ENCODE data around the gene COL4A1.

Gene COL4A1

GRCh38 chr13:110216398-110217041 is 90.4 kb downstream of the COL4A1 start:
- no peak for DNase-seq (ENCODE audit: low read depth)

DNA sequence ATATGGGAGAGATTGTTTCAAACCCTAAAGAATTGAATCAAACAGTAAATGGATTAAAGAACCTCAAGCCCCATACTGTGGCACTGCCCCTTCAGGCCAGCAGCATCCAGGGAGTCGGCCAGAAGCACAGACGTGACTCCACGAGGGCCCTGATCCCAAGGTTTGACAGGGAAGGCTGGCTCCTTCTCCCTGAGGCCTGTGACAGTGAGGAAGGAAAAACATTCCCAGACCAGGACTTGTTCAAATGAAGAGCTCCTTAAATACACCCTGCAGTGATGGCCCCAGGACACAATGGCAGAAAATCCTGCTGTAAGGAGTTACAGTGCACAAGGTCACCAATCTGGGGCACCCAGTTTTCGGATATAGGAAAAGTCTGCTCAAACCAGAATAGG is 91.0 kb downstream of the COL4A1 start:
- DNase-seq (ENCODE audit: low read depth) = no peak

GRCh38 chr13:110215606-110216005 is 91.4 kb downstream of the COL4A1 start:
- DNase-seq (ENCODE audit: low read depth) = no peak

DNA sequence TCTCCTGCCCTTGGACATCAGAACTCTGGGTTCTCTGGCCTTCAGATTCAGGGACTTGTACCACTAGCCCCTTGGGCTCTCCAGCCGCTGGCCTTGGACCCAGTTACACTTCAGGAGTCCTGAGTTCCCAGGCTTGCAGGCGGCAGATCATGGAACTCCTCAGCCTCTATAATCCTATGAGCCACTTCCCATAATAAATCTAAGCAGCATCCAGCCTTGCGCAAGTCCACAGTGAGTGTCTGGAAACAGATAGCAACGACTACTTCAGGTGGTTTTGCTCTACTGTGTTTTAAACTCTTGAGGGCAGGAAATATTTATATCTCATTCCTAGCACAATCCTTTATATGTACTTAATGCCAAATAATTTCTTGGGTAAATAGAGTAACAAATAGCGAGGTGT is 92.3 kb downstream of the COL4A1 start:
- no peak for DNase-seq (ENCODE audit: low read depth)

DNA sequence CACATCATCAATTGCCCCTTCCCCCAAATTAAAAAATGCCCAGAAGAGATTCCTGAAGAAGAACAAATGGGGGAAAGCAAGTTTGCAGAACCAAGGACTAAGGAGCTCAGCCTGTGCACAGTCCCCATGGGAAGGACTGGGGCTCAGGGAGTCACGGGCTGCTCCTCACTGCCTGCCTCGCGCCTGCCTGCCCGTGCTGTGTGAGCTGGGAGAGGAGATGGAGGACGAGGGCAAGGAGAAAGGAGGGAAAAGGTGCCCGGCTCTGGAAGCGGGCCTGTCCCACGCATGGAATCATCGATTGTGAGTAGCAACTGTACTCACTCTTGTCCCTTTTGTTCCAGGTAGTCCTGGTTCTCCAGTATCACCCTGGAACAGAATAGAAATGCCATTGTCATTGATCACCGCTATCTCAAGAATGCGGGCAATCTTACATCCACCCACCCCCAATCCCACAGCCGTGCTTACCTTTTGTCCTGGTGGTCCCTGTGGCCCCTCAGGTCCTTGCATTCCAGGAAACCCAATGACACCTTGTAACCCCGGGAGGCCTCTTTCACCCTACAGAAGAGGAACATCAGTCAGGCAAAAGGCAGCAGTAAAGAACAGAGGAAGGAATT is 93.4 kb downstream of the COL4A1 start:
- DNase-seq (ENCODE audit: low read depth) = no peak

DNA sequence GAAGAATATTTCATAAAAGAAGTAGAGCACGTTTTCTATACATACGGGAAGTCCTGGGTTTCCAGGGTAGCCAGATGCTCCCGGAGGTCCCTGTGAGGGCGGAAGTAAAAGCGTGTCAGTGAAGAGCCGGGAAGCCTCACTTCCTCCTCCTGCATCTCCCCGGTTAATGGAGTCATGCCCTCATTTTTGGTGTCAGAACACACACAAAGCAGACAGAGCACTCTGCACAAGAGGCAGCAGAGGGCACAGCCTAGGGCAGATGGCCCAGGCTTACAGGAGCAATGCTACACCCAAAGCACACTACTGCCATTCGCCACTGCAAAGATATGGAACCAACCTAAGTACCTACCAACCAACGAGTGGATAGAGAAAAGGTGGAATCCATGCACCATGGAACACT is 94.4 kb downstream of the COL4A1 start:
- DNase-seq (ENCODE audit: low read depth) = no peak

- DNase-seq (ENCODE audit: low read depth) = no peak
Observed at GRCh38 chr13:110211735-110212134, 95.2 kb downstream of the COL4A1 start.

- DNase-seq (ENCODE audit: low read depth) = no peak
Observed at GRCh38 chr13:110211046-110211445, 95.9 kb downstream of the COL4A1 start.

DNA sequence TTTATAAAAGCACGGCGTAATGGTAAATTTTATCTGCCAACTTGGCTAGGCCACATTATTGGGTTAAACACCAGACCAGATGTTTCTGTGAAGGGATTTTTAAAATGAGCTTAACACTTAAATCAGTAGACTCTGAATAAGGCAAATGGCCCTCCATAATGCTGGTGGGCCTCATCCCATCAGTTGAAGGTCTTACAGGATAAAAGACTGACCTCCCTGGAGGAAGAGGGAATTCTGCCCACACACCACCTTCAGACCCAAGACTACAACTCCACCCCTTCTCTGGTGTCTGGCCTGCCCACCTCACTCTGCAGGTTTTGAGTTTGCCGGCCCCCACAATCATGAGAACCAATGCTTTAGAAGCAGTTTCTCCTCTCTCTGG is 96.4 kb downstream of the COL4A1 start:
- no peak for DNase-seq (ENCODE audit: low read depth)

- DNase-seq (ENCODE audit: low read depth) = no peak
Observed at GRCh38 chr13:110209950-110210603, 96.9 kb downstream of the COL4A1 start.

GRCh38 chr13:110208116-110208515 is 98.8 kb downstream of the COL4A1 start:
- DNase-seq (ENCODE audit: low read depth) = no peak

DNA sequence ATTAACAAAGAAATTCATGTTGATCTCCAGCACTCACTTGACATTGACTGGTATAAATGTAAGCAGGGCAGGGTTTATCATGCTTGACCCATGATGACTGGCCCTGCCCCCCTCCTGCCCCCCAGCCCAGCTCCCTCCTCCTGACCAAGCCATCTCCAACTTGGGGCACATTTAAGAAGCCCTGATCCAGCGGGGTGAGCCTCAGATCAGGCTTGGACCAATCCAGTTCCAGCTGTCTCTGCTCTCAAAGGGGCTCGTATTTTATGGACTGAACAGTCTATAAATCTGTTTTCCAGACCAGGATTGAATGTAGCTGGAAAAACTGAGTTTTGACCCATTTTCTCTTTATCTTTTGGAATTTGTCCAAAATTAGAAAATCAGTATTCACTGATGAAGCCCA is 100.0 kb downstream of the COL4A1 start:
- no peak for DNase-seq (ENCODE audit: low read depth)

GRCh38 chr13:110206185-110206584 is 100.8 kb downstream of the COL4A1 start:
- no peak for DNase-seq (ENCODE audit: low read depth)

DNA sequence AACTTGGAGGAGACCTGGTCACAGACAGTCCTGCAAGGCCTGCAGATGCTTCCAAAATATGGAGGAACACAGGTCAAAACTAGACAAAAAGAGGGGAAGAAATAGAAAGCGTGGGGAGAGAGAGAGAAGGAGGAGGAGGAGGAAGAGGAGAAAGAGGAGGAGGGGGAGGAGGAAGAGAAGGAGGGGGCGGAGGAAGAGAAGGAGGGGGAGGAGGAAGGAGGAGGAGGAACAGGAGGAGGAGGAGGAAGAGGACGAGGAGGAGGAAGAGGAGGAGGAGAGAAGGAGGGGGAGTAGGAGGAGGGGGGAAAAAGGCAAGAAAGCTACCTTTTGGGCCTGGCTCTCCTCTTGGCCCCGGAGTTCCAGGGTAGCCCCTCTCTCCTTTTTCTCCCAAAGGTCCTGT is 105.8 kb downstream of the COL4A1 start:
- no peak for DNase-seq (ENCODE audit: low read depth)

DNA sequence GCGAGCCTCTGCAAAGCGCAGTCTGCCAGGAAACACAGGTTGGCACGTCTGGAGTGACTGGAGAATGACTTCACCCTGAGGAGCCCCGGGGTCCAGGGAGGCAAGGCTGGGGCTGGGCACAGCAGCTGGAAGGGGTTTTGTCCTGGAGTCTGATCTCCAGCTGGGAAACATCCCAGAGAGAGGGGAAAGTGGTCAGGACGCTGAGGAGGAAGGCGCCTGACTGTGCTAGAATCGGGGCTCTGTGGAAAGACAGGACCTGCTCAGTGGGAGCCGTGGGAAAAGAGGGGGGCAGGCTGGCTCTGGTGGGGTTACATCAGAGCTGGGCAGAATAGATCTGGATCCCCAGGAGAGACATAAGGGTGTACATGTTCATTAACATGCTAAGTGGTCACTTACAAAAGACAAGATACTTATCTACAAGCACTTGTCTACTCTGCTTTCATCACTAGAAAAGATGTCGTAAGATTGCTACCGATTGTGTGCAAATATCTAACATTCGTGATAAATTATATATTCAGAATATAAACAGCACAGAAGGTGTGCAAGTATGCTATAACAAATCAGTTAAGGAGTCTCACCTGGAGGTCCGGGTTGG is 106.6 kb downstream of the COL4A1 start:
- no peak for DNase-seq (ENCODE audit: low read depth)

- DNase-seq (ENCODE audit: low read depth) = no peak
Observed at GRCh38 chr13:110199046-110199831, 107.7 kb downstream of the COL4A1 start.

DNA sequence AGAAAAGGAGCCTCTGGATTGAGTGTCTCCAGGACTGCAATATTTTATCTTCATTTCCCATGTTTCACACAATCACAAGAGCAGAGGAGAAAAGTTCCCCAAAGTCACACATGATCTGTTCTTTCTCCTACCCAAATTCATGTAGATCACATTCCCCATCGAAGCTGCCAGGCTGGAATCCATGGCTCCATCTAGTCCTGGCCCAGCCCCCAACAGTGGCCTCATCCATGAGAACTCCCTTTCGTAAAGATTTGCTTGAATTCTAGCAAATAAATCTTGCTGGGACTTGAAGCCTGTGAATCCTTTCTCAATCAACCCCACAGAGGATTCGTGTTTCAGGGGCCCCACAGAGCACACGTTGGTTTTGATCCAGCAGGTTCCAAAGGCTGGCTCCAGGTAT is 109.5 kb downstream of the COL4A1 start:
- no peak for DNase-seq (ENCODE audit: low read depth)

DNA sequence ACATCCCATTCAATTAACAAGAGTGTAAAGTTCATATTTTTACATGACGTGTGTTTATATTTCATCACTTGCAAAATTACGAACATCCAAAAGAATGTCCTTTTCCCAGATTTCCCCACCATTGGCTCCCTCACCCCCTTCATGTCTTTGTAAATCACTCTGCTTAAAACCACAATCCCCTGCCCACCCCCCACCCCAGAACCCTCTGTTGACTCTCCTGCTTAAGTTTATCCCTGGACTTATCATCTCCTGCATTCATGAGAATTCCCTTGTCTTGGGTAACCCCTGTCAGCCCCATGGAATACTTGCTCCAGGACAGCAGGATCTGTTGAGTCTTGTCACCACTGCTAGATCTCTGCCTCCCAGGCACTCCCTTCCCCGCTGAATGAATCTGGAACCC is 109.9 kb downstream of the COL4A1 start:
- DNase-seq (ENCODE audit: low read depth) = no peak

- DNase-seq (ENCODE audit: low read depth) = no peak
Observed at GRCh38 chr13:110195547-110196485, 111.1 kb downstream of the COL4A1 start.

GRCh38 chr13:110194451-110194850 is 112.5 kb downstream of the COL4A1 start:
- no peak for DNase-seq (ENCODE audit: low read depth)

- no peak for DNase-seq (ENCODE audit: low read depth)
Observed at GRCh38 chr13:110193491-110193890, 113.5 kb downstream of the COL4A1 start.

All from activated T-helper 9 cell treated with anti-CD3 and anti-CD28 coated beads, Interleukin-2, amount 50 U/mL, for 16 hours (primary cell).